HepG2 (cell line): ENCODE measurements around the gene BLCAP. TPM values are rescaled to one million over a fixed set of nuclear protein-coding genes. Genes with fewer than 3 reads are reported as not detected.

Experiments
- ATAC-seq: fragments of 200-7000 bp; cut with Tn5 transposase; 3 replicates; pipeline ENCODE4 v1.9.1; 2020; ENCODE audit warnings: mild to moderate bottlenecking, moderate library complexity
- BruUV-seq: library from RNA; stranded (reverse); fragments of 400-500 nt; replicated peaks from 2 replicates; lab custom pipeline; 2021; lab: Mats Ljungman, UMichigan
- CTCF ChIA-PET: fragments of 300-600 bp; formaldehyde crosslinking; extraction: SDS; loops from one replicate; lab custom pipeline; 2021; ENCODE audit warnings: low total read pairs, inconsistent platforms, low intra/inter-chr PET ratio; lab: Yijun Ruan, JAX
- POLR2A ChIA-PET: fragments of 350-600 bp; sonication (Branson Sonifier 250); formaldehyde crosslinking; loops from one replicate; lab custom pipeline; 2020; ENCODE audit warnings: antibody characterized with exemption, inconsistent platforms; lab: Yijun Ruan, JAX
- DNase-seq: peaks from one replicate; pipeline ENCODE4 v3.0.0-alpha.2; 2015; ENCODE audit warnings: low spot score
- FAIRE-seq: peaks from 3 replicates; lab custom pipeline; 2011; peaks lifted over from hg19 to GRCh38; lab: Jason Lieb, UNC
- H2AFZ ChIP-seq: one replicate; pipeline ENCODE4 v1.6.1; 2011; ENCODE audit warnings: low read length, inconsistent platforms
- H3K27ac ChIP-seq: fragments of 300-600 bp; 3 replicates; pipeline ENCODE4 v1.8.0; 2011; ENCODE audit warnings: mixed run types, mild to moderate bottlenecking, mixed read lengths, low read length, inconsistent platforms; ENCODE audit not compliant: insufficient read depth; ENCODE audit errors: extremely low read length
- H3K27me3 ChIP-seq, 2 experiments: fragments of 200-600 bp in 1 of 2; 2 replicates in 1 of 2; 3 replicates in 1 of 2; pipeline versions ENCODE4 v1.6.0 to v1.8.0; 2011; ENCODE audit warnings: low read length in 2 of 2, mild to moderate bottlenecking in 2 of 2, moderate library complexity in 2 of 2, inconsistent platforms in 1 of 2; ENCODE audit not compliant: insufficient read depth in 2 of 2, control insufficient read depth in 1 of 2
- H3K36me3 ChIP-seq, 2 experiments: fragments of 200-600 bp in 1 of 2; replicated peaks in 1 of 2; 2 replicates in 1 of 2; 3 replicates in 1 of 2; pipeline versions ENCODE4 v1.5.1 to v1.8.0; 2011; ENCODE audit warnings: low read length in 2 of 2, inconsistent platforms in 1 of 2; ENCODE audit not compliant: insufficient read depth in 2 of 2, control insufficient read depth in 1 of 2
- H3K4me1 ChIP-seq: 2 replicates; pipeline ENCODE4 v1.5.1; 2012; ENCODE audit warnings: low read length, inconsistent platforms; ENCODE audit not compliant: insufficient read depth
- H3K4me2 ChIP-seq: 2 replicates; pipeline ENCODE4 v1.6.0; 2011; ENCODE audit warnings: low read depth, low read length, inconsistent platforms
- H3K4me3 ChIP-seq, 3 experiments: fragments of 200-600 bp in 1 of 3; sonication (generic), shearing (Covaris generic) in 1 of 3; replicated peaks in 1 of 3; 2 replicates each; pipeline ENCODE4 v1.5.1; 2011 to 2016; ENCODE audit warnings: low read length in 3 of 3, inconsistent platforms in 2 of 3, low read depth in 2 of 3, mild to moderate bottlenecking in 2 of 3, control low read depth in 1 of 3, mixed read lengths in 1 of 3; ENCODE audit not compliant: insufficient read depth in 1 of 3
- H3K79me2 ChIP-seq: one replicate; pipeline ENCODE4 v1.6.1; 2011; ENCODE audit warnings: low read length, inconsistent platforms; ENCODE audit not compliant: insufficient read depth
- H3K9ac ChIP-seq: 2 replicates; pipeline ENCODE4 v1.6.0; 2011; ENCODE audit warnings: mild to moderate bottlenecking, low read depth, low read length, inconsistent platforms; ENCODE audit not compliant: insufficient read depth
- H3K9me3 ChIP-seq: 2 replicates; pipeline ENCODE4 v1.5.1; 2012; ENCODE audit warnings: mild to moderate bottlenecking, low read length
- H4K20me1 ChIP-seq: 2 replicates; pipeline ENCODE4 v1.6.0; 2011; ENCODE audit warnings: inconsistent platforms, mild to moderate bottlenecking, low read length, moderate library complexity; ENCODE audit not compliant: insufficient read depth
- BRCA1 ChIP-seq: sonication (generic); formaldehyde crosslinking; IDR thresholded peaks from 2 replicates; pipeline ENCODE4 v1.4.0; 2020; ENCODE audit warnings: missing genetic modification reagents
- CAMTA2 ChIP-seq: sonication (generic); formaldehyde crosslinking; IDR thresholded peaks from 2 replicates; pipeline ENCODE4 v1.4.0; 2020; ENCODE audit warnings: mild to moderate bottlenecking, missing genetic modification reagents, borderline replicate concordance
- EP300 ChIP-seq, 3 experiments: sonication (generic) in 1 of 3; formaldehyde crosslinking in 1 of 3; IDR thresholded peaks; 2 replicates each; pipeline versions ENCODE4 v1.5.1 to v1.6.1; 2011 to 2020; ENCODE audit warnings: low read depth in 2 of 3, low read length in 2 of 3, borderline replicate concordance in 1 of 3, improper control_type of control experiment in 1 of 3, mild to moderate bottlenecking in 1 of 3, missing genetic modification reagents in 1 of 3, moderate library complexity in 1 of 3
- FOSL2 ChIP-seq: sonication (generic); formaldehyde crosslinking; IDR thresholded peaks from 2 replicates; pipeline ENCODE4 v1.4.0; 2020; ENCODE audit warnings: missing genetic modification reagents
- FOXK1 ChIP-seq: sonication (generic); formaldehyde crosslinking; IDR thresholded peaks from 2 replicates; pipeline ENCODE4 v1.4.0; 2020; ENCODE audit warnings: low read depth, missing genetic modification reagents, borderline replicate concordance
- HNF4A ChIP-seq: sonication (generic); formaldehyde crosslinking; IDR thresholded peaks from 2 replicates; pipeline ENCODE4 v1.4.0; 2020; ENCODE audit warnings: missing genetic modification reagents
- HOXA3 ChIP-seq: sonication (generic); formaldehyde crosslinking; IDR thresholded peaks from 2 replicates; pipeline ENCODE4 v1.5.0; 2020; ENCODE audit warnings: missing genetic modification reagents
- MAFG ChIP-seq: sonication (generic); formaldehyde crosslinking; IDR thresholded peaks from 2 replicates; pipeline ENCODE4 v1.5.1; 2020; ENCODE audit warnings: mild to moderate bottlenecking, missing genetic modification reagents
- NR3C1 ChIP-seq: sonication (generic); formaldehyde crosslinking; IDR thresholded peaks from 2 replicates; pipeline ENCODE4 v1.4.0; 2020; ENCODE audit warnings: missing genetic modification reagents
- SCMH1 ChIP-seq: sonication (generic); formaldehyde crosslinking; IDR thresholded peaks from 2 replicates; pipeline ENCODE4 v1.9.0; 2021; ENCODE audit warnings: missing genetic modification reagents, mild to moderate bottlenecking, borderline replicate concordance
- SOX13 ChIP-seq, 3 experiments: fragments of 450-650 bp in 1 of 3; sonication (generic) in 1 of 3; formaldehyde crosslinking in 1 of 3; IDR thresholded peaks in 2 of 3; conservative IDR thresholded peaks in 1 of 3; 2 replicates each; pipeline versions ENCODE4 v1.5.0 to v1.6.1; 2016 to 2020; ENCODE audit warnings: antibody characterized with exemption in 1 of 3, mild to moderate bottlenecking in 1 of 3, missing compliant biosample characterization in 1 of 3, missing genetic modification reagents in 1 of 3, moderate library complexity in 1 of 3
- ZNF124 ChIP-seq: sonication (generic); formaldehyde crosslinking; IDR thresholded peaks from 2 replicates; pipeline ENCODE4 v1.4.0; 2020; ENCODE audit warnings: missing genetic modification reagents
- ZNF138 ChIP-seq: sonication (generic); formaldehyde crosslinking; IDR thresholded peaks from 2 replicates; pipeline ENCODE4 v1.5.0; 2020; ENCODE audit warnings: mild to moderate bottlenecking, low read depth, missing genetic modification reagents
- ZNF235 ChIP-seq: sonication (generic); formaldehyde crosslinking; IDR thresholded peaks from 2 replicates; pipeline ENCODE4 v1.8.1; 2023; ENCODE audit warnings: mild to moderate bottlenecking, missing genetic modification reagents, borderline replicate concordance
- ZNF30 ChIP-seq: sonication (generic); formaldehyde crosslinking; IDR thresholded peaks from 2 replicates; pipeline ENCODE4 v1.5.0; 2020; ENCODE audit warnings: mild to moderate bottlenecking, missing genetic modification reagents
- ZNF496 ChIP-seq: sonication (generic); formaldehyde crosslinking; IDR thresholded peaks from 2 replicates; pipeline ENCODE4 v1.8.1; 2023; ENCODE audit warnings: mild to moderate bottlenecking, moderate library complexity, missing genetic modification reagents; ENCODE audit not compliant: insufficient replicate concordance
- WGBS: methylation state at CpG from one replicate; pipeline ENCODE4 v1.1.6; 2017; ENCODE audit warnings: low lambda C conversion rate; 5-methylcytosine and 5-hydroxymethylcytosine counted together
- in situ Hi-C: cut with HindIII; loops from 2 replicates; pipeline ENCODE4 v1.10.0; 2017; ENCODE audit warnings: low pct_unique_long_range_greater_than_20kb; ENCODE audit not compliant: extremely low pct_ligation_motif_present
- intact Hi-C: fragments of 100-400 bp; cut with micrococcal nuclease; formaldehyde crosslinking; loops from one replicate; pipeline ENCODE4 v1.10.0; 2022; ENCODE audit not compliant: unreplicated experiment
- polyA plus RNA-seq, 8 experiments: library from polyadenylated mRNA; depleted of rRNA in 3 of 8; stranded (reverse) in 7 of 8; unstranded in 1 of 8; fragments of >200 nt; fragmentation: Illumina TruSeq in 4 of 8; extraction: Trizol in 4 of 8; gene quantifications; 2 replicates each; pipeline versions ENCODE4 v1.2.1 to v1.2.3, GENCODE V29; 2011 to 2016; ENCODE audit warnings: low read depth in 4 of 8, missing spikeins in 1 of 8, mixed read lengths in 1 of 8; ENCODE audit not compliant: insufficient read depth in 1 of 8
- total RNA-seq, 5 experiments: library from RNA; depleted of rRNA; stranded (reverse); fragments of >200 nt; fragmentation: Illumina TruSeq; extraction: Trizol; gene quantifications; 2 replicates each; pipeline ENCODE4 v1.2.3, GENCODE V29; 2016; ENCODE audit warnings: low read depth in 1 of 5
- TF ChIP-seq, protein P1 (sequence below): sonication (generic); formaldehyde crosslinking; IDR thresholded peaks from 2 replicates; pipeline ENCODE4 v1.8.1; 2022; ENCODE audit warnings: mild to moderate bottlenecking, missing genetic modification reagents
- TF ChIP-seq, protein P2 (sequence below): sonication (generic); formaldehyde crosslinking; IDR thresholded peaks from 2 replicates; pipeline ENCODE4 v1.4.0; 2020; ENCODE audit warnings: low read depth, missing genetic modification reagents

Gene BLCAP
- total and polyA plus RNA-seq, 2 of the 13 experiments (the other 11 are each of a cell fraction or from before 2014, with no cell fraction given): 52.4 to 86.8 TPM

- H3K27ac ChIP-seq: no peak overlapping the region
- H3K9me3 ChIP-seq: no peaks in the 10 kb centered on the region
- peaks cover 3 to 13% of the 10 kb centered on the region in 2 experiments; a peak in 3 of 5 replicates for H3K36me3 ChIP-seq
- H3K27me3 ChIP-seq: no peaks in the 10 kb centered on the region; a peak in 1 of 5 replicates
- no TSS peak for BruUV-seq
- intact Hi-C loops (no loop called here), in situ Hi-C loops (loop anchor here (5.0 kb wide), 3 partner anchors 118 to 328 kb away; no protein-coding TSS in a partner anchor)
- DNase-seq (no peak), ATAC-seq (no peak), FAIRE-seq (no peak)
- H3K79me2 ChIP-seq: peaks cover 71% of the 10 kb centered on the region
- ChIA-PET CTCF (no interaction called here), POLR2A (interaction anchor here (1.2 to 4.7 kb wide), 2 partner anchors 19 to 236 kb away, joined by 4 to 44 read pairs; partner anchors contain the start of gene MANBAL)
- no peak overlapping the region for H2AFZ ChIP-seq
- peak overlapping the region; percentile 91 for H3K4me2 ChIP-seq
- H3K4me3 ChIP-seq: peak overlapping the region in 1 of 3 experiments; percentile 100; a peak in 1 of 6 replicates
- peaks cover 37% of the 10 kb centered on the region for H4K20me1 ChIP-seq
- 71% methylated on average over 6 of the region's 6 CpGs for WGBS
- H3K4me1 ChIP-seq: peaks cover 51% of the 10 kb centered on the region
- H3K9ac ChIP-seq: no peak overlapping the region
- TF ChIP-seq NR3C1 (CRISPR knock-in tag) (no peak), SOX13 (IDR thresholded peaks at IDR 0.05) (no peak), SOX13 (CRISPR knock-in tag; conservative IDR thresholded peaks at IDR 0.05 in 1 of 2, IDR thresholded peaks at IDR 0.05 in 1 of 2) (no peak), ZNF235 (CRISPR knock-in tag) (0 out of 2 replicates have a peak, but pooled peaks have one; percentile 3), ZNF30 (CRISPR knock-in tag) (no peak), HNF4A (CRISPR knock-in tag) (no peak), CAMTA2 (CRISPR knock-in tag) (peak; percentile 69; the same call in 1 of the 2 replicates), FOSL2 (CRISPR knock-in tag) (peak; percentile 56; the same call in 1 of the 2 replicates), HOXA3 (no peak), BRCA1 (CRISPR knock-in tag) (no peak), MAFG (CRISPR knock-in tag) (no peak), ZNF496 (CRISPR knock-in tag) (no peak), EP300 (IDR thresholded peaks at IDR 0.05; ENCODE audit: low read depth in 2 of 2, low read length in 2 of 2) (no peak), EP300 (CRISPR knock-in tag; IDR thresholded peaks at IDR 0.05; ENCODE audit: borderline replicate concordance) (0 out of 2 replicates have a peak, but pooled peaks have one; percentile 24), SCMH1 (no peak), ZNF138 (CRISPR knock-in tag) (no peak), ZNF124 (no peak), FOXK1 (no peak)
- TF ChIP-seq, protein P1, sequence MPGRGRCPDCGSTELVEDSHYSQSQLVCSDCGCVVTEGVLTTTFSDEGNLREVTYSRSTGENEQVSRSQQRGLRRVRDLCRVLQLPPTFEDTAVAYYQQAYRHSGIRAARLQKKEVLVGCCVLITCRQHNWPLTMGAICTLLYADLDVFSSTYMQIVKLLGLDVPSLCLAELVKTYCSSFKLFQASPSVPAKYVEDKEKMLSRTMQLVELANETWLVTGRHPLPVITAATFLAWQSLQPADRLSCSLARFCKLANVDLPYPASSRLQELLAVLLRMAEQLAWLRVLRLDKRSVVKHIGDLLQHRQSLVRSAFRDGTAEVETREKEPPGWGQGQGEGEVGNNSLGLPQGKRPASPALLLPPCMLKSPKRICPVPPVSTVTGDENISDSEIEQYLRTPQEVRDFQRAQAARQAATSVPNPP (CRISPR knock-in tag): no peak
- TF ChIP-seq, protein P2, sequence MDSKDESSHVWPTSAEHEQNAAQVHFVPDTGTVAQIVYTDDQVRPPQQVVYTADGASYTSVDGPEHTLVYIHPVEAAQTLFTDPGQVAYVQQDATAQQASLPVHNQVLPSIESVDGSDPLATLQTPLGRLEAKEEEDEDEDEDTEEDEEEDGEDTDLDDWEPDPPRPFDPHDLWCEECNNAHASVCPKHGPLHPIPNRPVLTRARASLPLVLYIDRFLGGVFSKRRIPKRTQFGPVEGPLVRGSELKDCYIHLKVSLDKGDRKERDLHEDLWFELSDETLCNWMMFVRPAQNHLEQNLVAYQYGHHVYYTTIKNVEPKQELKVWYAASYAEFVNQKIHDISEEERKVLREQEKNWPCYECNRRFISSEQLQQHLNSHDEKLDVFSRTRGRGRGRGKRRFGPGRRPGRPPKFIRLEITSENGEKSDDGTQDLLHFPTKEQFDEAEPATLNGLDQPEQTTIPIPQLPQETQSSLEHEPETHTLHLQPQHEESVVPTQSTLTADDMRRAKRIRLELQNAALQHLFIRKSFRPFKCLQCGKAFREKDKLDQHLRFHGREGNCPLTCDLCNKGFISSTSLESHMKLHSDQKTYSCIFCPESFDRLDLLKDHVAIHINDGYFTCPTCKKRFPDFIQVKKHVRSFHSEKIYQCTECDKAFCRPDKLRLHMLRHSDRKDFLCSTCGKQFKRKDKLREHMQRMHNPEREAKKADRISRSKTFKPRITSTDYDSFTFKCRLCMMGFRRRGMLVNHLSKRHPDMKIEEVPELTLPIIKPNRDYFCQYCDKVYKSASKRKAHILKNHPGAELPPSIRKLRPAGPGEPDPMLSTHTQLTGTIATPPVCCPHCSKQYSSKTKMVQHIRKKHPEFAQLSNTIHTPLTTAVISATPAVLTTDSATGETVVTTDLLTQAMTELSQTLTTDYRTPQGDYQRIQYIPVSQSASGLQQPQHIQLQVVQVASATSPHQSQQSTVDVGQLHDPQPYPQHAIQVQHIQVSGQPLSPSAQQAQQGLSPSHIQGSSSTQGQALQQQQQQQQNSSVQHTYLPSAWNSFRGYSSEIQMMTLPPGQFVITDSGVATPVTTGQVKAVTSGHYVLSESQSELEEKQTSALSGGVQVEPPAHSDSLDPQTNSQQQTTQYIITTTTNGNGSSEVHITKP (CRISPR knock-in tag): no peak
Observed at GRCh38 chr20:37524859-37525708, 2.6 kb downstream of the BLCAP start.
